ENCODE measurements around the gene DPM2. TPM values are rescaled to one million over a fixed set of nuclear protein-coding genes. Genes with fewer than 3 reads are reported as not detected.

The DPM2 gene
- total RNA-seq, 1 donor = 10.1 TPM

DNA sequence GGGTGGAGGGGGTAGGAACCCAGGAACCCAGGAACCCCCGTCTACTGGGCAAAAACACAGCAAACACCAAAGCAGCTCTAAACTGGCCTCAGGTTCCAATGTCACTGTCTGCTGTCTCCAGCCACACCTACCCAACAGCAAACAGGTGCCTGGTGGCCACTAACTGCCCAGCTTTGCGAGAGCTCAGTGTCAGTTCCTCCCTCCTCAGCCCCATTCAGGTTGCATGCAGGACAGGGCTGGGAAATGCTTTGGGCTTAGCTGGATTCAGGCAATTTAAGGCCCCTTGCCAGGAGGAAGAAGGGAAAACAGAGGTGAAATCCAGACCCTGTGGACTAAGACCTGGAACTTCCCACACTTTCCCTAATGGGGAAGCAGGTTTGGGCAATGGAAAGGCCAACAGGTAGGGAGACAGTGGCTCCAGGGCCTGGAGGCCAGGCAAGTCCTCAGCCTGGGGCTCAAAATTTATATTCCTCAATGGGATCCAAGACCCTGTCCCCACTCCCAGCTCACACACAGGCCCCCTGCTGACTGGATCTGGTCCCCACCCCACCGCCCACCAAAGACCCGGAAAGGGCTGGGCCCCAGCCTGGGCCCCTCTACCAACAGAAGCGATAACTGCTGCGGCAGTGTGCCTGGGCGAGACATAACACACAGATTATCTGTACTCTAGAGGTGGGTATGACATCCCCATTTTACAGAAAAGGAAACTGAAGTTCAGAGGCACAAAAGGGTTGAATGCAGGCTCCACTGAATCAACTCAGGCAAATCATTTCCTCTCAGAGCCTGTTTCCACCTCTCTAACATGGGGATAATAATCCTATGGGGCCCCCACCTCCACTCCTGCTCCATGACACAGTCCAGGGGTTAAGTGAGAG lies 39.6 kb upstream of the DPM2 start:
- Histone ChIP-seq H2AFZ (ENCODE audit: low read length) (no peak overlapping the region), H3K27me3 (ENCODE audit: insufficient read depth, low read length) (no peaks in the 10 kb centered on the region), H3K9me3 (ENCODE audit: low read depth, low read length) (no peaks in the 10 kb centered on the region), H4K20me1 (ENCODE audit: insufficient read depth, low read length) (peaks cover 77% of the 10 kb centered on the region), H3K4me3 (ENCODE audit: insufficient read depth, low read length) (peak overlapping the region; percentile 45), H3K36me3 (ENCODE audit: insufficient read depth, low read length) (no peaks in the 10 kb centered on the region), H3K79me2 (ENCODE audit: insufficient read depth, low read length) (peaks cover 82% of the 10 kb centered on the region), H3K4me2 (ENCODE audit: insufficient read depth, low read length) (peak overlapping the region; percentile 97), H3K4me1 (ENCODE audit: insufficient read depth, low read length) (peaks cover 50% of the 10 kb centered on the region), H3K27ac (ENCODE audit: low read depth, low read length) (peak overlapping the region; percentile 40)
- TF ChIP-seq, protein P1, sequence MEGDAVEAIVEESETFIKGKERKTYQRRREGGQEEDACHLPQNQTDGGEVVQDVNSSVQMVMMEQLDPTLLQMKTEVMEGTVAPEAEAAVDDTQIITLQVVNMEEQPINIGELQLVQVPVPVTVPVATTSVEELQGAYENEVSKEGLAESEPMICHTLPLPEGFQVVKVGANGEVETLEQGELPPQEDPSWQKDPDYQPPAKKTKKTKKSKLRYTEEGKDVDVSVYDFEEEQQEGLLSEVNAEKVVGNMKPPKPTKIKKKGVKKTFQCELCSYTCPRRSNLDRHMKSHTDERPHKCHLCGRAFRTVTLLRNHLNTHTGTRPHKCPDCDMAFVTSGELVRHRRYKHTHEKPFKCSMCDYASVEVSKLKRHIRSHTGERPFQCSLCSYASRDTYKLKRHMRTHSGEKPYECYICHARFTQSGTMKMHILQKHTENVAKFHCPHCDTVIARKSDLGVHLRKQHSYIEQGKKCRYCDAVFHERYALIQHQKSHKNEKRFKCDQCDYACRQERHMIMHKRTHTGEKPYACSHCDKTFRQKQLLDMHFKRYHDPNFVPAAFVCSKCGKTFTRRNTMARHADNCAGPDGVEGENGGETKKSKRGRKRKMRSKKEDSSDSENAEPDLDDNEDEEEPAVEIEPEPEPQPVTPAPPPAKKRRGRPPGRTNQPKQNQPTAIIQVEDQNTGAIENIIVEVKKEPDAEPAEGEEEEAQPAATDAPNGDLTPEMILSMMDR (IDR thresholded peaks at IDR 0.05; ENCODE audit: extremely low read depth, low read depth, low read length) = no peak
- DNase-seq (ENCODE audit: insufficient read length, low spot score, missing footprints) = peak; percentile 22

DNA sequence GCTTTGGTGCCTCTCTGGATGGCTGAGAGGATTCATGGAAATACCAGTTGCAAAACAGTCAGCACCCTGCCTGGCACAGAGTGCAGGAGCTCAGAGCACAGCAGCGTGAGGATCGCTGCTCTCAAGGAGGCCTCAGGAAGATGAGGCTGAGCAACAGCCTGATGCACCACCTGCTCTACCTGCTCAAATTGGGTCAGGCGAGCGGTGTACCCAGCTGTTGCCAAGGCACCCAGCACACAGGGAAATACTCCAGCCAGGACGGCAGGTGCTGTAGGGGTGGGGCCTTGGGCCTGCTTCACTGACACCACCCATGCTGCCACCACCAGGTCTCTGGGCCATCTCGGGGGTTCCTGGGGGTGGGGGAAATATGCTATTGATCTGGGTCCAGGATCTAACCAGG lies 38.8 kb upstream of the DPM2 start:
- no peak overlapping the region for H2AFZ ChIP-seq (ENCODE audit: low read length)
- peaks cover 85% of the 10 kb centered on the region for H4K20me1 ChIP-seq (ENCODE audit: insufficient read depth, low read length)
- no peak overlapping the region for H3K4me3 ChIP-seq (ENCODE audit: insufficient read depth, low read length)
- H3K79me2 ChIP-seq (ENCODE audit: insufficient read depth, low read length) = peaks cover 90% of the 10 kb centered on the region
- peaks cover 47% of the 10 kb centered on the region for H3K4me1 ChIP-seq (ENCODE audit: insufficient read depth, low read length)
- H3K36me3 ChIP-seq (ENCODE audit: insufficient read depth, low read length) = no peaks in the 10 kb centered on the region
- no peaks in the 10 kb centered on the region for H3K27me3 ChIP-seq (ENCODE audit: insufficient read depth, low read length)
- peak; percentile 22 for DNase-seq (ENCODE audit: insufficient read length, low spot score, missing footprints)
- TF ChIP-seq, protein P1 (IDR thresholded peaks at IDR 0.05; ENCODE audit: extremely low read depth, low read depth, low read length) = no peak
- no peaks in the 10 kb centered on the region for H3K9me3 ChIP-seq (ENCODE audit: low read depth, low read length)
- no peak overlapping the region for H3K4me2 ChIP-seq (ENCODE audit: insufficient read depth, low read length)
- H3K27ac ChIP-seq (ENCODE audit: low read depth, low read length) = no peak overlapping the region

DNA sequence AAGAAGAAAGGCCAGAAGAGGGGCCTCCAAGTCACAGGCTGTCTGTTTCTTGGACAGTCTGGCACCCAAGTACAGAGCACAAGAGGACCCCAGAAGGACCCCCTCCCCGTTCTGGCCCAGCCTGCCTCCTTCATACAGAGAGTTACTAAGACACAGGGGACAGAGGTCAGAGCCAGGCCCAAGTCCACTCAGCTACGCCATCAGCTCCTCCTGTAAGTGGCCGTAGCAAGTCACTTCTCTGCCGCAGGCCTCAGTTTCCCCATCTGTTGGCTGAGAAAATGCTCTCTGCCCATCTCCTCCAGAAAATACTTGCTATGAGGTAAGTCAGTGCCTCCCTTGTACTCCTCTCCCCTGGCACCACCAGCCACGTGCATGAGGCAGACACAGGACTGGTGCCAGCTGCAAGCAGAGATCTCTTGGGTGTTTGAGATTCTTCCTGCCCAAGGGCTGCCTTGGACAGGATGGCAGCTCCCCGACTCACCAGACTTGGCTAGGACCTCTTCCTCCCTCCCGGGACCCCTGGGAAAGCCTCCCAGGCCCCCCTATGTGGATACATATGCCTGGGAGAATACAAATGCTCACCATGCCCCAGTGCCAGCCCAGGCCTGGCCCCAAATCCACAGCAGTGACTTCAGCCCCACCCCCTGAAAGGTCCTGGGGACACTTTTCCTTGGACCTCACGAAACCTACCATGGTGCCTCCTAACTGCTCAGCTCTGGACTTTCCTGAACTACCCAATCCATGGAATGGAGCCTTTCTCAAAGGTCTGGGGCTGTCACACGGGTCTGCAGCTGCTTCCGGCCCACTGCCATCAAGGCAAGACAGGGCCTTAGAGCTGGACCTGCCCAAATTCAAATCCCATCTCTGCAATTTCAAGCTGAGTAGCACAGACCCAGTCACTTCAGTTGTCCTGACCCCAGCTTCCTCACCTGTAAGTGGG lies 38.0 kb upstream of the DPM2 start:
- Histone ChIP-seq H3K4me1 (ENCODE audit: insufficient read depth, low read length) (peaks cover 44% of the 10 kb centered on the region), H3K36me3 (ENCODE audit: insufficient read depth, low read length) (no peaks in the 10 kb centered on the region), H3K4me3 (ENCODE audit: insufficient read depth, low read length) (no peak overlapping the region), H4K20me1 (ENCODE audit: insufficient read depth, low read length) (peaks cover 86% of the 10 kb centered on the region), H2AFZ (ENCODE audit: low read length) (no peak overlapping the region), H3K27ac (ENCODE audit: low read depth, low read length) (no peak overlapping the region), H3K27me3 (ENCODE audit: insufficient read depth, low read length) (no peaks in the 10 kb centered on the region), H3K9me3 (ENCODE audit: low read depth, low read length) (no peaks in the 10 kb centered on the region), H3K4me2 (ENCODE audit: insufficient read depth, low read length) (no peak overlapping the region), H3K79me2 (ENCODE audit: insufficient read depth, low read length) (peaks cover 98% of the 10 kb centered on the region)
- DNase-seq (ENCODE audit: insufficient read length, low spot score, missing footprints) = peak; percentile 84
- TF ChIP-seq, protein P1 (IDR thresholded peaks at IDR 0.05; ENCODE audit: extremely low read depth, low read depth, low read length) = no peak

All from osteoblast (primary cell).